Activated naive CD4-positive, alpha-beta T cell (primary cell): ENCODE measurements around the gene TNNI3K.

Experiments used
- DNase-seq, 4 experiments: peaks; one replicate each; lab custom pipeline; 2025; lab: John Stamatoyannopoulos, UW

TNNI3K gene

GRCh38 chr1:74571493-74571800 lies 336.3 kb downstream of the TNNI3K start:
- DNase-seq, result no peak

- DNase-seq, result no peak
These were observed 336.7 kb downstream of the TNNI3K start for GRCh38 chr1:74571891-74572290.

- DNase-seq, result no peak
These were observed 342.9 kb downstream of the TNNI3K start for GRCh38 chr1:74578101-74578500.

- DNase-seq, result no peak
These were observed 344.2 kb downstream of the TNNI3K start for GRCh38 chr1:74579425-74579824.

- no peak for DNase-seq
These were observed 348.2 kb downstream of the TNNI3K start for GRCh38 chr1:74583397-74583796.

- no peak for DNase-seq
These were observed 349.0 kb downstream of the TNNI3K start for GRCh38 chr1:74584185-74584584.

- no peak for DNase-seq
These were observed 351.2 kb downstream of the TNNI3K start for GRCh38 chr1:74586253-74586897.

- DNase-seq, result no peak
These were observed 352.7 kb downstream of the TNNI3K start for GRCh38 chr1:74587888-74588287.

- DNase-seq, result no peak
These were observed 355.1 kb downstream of the TNNI3K start for GRCh38 chr1:74590288-74590687.

- DNase-seq, result no peak
These were observed 356.8 kb downstream of the TNNI3K start for GRCh38 chr1:74591949-74592348.

- DNase-seq, result no peak
These were observed 357.6 kb downstream of the TNNI3K start for GRCh38 chr1:74592580-74593355.
